Activated CD4-positive, alpha-beta T cell treated with anti-CD3 and anti-CD28 coated beads, Interleukin-2, amount 50 U/mL, for 16 hours (primary cell): Measurements from ENCODE around the gene GAS7.

Experiments used
- DNase-seq: peaks from one replicate; pipeline ENCODE4 v3.0.0-alpha.2; 2020

GAS7 gene

GRCh38 chr17:10198509-10199249, at the start of gene GAS7:
Gene GAS7, minus strand, starts transcription at chr17:10198606.
- peak; percentile 25 for DNase-seq

GRCh38 chr17:10247810-10248209, 49.4 kb upstream of the GAS7 start:
- DNase-seq: no peak

DNA sequence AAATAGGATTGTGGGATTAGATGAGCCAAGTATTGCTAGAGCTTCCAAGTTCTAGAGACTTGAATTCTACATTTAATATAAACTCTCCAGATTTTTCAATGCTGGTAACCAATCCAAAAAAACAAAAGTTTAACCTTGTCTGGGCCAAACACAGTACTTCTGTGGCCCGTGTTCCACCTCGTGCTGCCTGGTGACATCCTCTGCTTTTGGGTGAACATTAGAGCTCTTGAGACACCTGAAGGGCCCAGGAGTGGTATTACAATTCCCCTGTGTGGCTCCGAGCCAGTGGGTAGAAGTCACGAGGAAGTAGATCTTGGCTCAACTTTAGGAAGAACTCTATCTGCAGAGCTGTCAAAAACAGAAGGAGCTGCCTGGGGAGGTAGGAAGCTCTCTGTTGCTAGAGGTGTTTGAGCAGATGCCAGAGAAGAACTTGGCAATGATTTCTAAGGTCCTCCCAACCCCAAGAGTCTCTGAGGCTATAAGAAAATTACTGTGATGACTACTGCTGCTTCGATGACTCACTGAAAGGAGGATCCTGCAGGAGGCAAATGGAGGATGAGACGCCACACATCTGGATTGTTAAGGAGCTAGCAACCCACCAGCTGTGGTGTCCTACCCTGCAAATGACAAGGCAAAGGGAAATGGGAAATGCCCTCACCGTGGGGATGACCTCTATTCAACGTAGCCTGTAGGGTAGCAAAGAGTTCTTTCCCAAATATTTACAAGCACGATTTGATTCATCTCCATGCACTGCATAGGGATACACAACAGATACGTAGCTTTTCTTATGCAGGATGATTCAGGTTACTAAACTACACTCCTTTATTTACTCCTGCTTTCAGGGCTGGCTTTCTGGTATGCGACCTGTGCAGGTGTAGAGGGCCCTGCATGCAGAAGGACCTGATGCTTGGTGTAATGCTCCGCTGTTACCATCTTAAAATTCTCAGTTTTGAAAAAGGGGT, 45.8 kb upstream of the GAS7 start:
- DNase-seq: no peak

DNA sequence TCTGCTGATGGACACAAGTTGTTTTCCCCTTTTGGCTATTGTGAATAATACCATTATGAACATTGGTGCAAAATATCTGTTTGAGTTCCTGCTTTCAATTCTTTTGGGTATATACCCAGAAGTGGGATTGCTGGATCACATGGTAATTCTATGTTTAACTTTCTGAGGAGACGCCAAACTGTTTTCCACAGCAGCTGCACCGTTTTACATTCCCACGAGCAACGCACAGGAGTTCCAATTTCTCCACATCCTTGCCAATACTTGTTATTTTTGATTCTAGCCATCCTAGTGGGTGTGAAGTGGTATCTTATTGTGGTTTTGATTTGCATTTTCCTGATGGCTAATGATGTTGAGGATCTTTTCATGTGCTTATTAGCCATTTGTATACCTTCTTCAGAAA, 43.4 kb upstream of the GAS7 start:
- DNase-seq: no peak

DNA sequence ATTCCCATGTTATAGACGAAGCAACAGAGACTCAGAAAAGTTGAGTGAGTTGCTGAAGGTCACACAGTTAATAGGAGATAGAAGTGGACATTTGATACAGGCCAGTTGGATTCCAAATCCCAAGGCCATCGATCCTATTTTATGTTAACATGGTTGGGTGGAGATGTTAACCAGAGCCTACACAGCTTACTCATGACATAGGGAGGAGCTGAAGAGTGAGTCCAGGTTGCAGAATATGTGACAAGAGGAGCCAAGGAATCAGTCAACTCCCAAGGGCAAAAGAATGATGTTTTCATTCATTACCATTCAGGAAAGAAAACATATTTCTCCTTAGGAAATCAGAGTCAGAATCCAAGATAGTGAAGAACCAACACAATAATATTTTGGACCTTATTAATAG, 40.3 kb upstream of the GAS7 start:
- no peak for DNase-seq

DNA sequence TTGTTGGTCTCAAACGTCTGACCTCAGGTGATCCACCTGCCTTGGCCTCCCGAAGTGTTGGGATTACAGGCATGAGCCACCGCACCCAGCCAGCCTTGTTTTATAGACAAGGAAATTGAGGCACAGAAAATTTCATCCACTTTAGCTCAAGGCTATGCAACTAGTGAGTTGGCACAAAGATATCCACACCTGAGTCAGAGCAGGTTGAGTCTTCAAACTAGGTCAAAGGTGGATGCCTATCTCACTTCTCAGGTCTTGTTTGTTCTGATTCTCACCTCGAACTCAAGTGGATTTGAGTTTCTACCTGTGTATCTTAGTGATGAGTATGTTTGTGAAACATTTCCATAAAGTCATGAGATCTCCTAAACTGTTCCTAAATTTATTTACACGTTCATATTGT, 35.6 kb upstream of the GAS7 start:
- no peak for DNase-seq

DNA sequence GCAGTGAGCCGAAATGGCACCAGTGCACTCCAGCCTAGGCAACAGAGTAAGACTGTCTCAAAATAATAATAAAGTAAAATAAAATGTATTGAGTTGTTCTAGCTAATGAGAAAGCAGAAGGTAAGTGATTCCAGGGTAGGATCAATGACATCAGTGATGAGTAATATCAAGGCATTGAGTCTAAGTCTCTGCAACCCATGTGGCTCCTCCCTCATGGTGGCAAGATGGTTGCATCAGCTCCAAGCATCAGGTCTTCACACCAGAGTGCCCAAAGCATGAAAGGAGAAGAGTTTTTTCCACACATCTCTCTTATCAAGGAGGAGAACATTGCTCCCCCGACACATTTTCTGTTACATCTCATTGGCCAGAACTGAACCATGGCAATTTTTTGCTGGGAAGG, 34.8 kb upstream of the GAS7 start:
- no peak for DNase-seq

DNA sequence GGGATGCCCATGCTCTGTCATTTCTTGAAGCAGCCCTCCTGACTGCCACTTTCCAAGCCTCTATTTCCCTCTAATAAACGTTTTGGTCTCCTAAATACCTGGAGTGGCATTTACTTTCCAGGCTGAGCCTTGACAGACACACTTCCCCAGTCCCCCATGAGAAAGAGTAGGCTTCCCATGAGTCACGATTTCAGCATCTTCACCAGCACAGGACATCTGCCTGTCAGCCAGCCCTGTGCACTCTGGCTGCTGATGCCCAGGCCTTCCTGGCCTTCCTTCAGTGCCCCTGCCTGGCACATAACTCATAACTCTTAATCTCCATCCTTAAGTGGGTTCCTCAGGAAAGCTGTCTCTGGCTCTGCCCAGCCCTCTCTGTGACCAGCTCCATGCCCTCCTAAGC, 30.8 kb upstream of the GAS7 start:
- no peak for DNase-seq

DNA sequence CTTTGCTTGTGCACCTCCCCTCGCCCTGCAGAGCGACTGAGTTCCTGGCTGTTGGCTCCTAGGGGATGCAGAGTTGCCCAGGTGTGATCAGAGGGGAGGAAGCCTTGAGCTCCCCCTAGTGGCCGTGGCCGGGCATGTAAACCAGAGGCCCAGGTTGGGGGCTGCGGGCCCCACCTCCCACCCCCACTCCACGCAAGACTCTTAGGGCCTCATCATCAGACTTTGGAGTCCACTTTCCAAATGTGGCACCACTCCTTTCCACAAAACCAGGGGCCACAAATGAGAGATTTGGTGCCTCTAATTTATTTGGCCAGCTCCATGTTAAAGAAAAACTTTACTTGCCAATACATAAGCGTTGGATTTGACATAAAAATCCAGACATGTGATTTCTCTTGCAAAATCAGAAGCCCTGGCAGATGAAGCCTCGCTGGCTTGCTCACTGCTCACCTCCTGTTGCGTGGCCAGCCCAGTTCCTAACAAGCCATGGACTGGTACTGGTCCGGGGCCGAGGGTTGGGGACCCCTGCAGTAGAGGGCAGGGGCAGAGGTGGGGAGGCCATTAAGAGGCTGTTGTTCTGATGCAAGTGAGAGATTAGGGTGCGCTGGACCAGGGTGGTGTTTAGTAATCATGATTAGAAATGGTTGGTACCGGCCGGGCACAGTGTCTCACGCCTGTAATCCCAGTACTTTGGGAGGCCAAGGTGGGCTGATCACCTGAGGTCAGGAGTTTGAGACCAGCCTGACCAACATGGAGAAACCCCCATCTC, 28.7 kb upstream of the GAS7 start:
- peak; percentile 33 for DNase-seq

DNA sequence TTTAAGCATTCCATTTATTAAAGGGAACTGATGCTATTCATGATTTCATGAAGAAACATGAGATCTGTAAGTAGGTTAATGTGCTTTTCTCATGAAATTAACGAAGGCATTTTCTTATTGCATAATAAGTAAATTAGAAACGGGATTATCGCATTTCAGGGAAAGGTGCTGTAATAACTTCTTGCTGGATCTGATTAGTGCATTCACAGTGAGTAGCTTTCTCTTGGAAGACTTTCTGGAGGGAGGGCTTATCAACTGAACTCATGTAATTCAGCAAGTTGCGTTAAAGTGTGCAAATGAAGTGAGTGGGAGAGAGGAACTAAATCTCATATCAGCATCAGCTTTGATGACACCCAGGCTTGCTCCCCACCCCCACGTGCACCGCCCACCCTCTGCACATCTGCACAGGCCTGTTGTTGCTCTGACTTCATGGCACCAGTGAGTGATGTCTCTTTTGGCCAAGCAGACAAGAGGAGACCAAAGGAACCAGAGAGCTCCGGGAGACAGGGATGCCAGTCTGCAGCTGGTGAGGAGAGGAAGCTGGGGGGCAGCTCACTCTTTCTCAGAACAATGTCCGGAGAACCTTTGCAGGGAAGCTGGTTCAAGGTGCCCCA, 26.3 kb upstream of the GAS7 start:
- DNase-seq: no peak

- no peak for DNase-seq
Measured at GRCh38 chr17:10219193-10219592, 20.8 kb upstream of the GAS7 start.

- no peak for DNase-seq
Measured at GRCh38 chr17:10217916-10218315, 19.5 kb upstream of the GAS7 start.

GRCh38 chr17:10216213-10216938, 18.0 kb upstream of the GAS7 start:
- no peak for DNase-seq

GRCh38 chr17:10215286-10215685, 16.9 kb upstream of the GAS7 start:
- DNase-seq: no peak

- DNase-seq: no peak
Measured at GRCh38 chr17:10211666-10212065, 13.3 kb upstream of the GAS7 start.

DNA sequence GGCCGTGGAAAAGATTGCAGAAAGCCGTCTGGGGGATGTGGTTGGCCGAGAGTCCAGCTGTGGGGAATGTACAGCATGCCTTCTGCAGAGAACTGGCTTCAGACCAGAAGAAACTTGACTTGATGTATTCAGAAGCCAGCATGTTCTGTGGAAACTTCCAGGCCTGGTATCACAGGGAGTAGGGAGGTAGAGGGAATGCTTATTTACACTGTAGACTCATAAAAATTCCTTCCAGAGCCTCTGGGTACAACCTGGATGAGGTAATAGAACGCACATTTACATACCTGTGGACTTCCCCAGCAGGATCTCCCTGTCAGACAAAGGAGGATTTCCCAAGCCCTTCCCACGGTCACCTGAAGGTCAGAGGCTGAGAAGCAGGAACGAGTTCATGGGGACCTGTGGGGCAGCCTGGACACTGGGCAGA, 11.8 kb upstream of the GAS7 start:
- DNase-seq: no peak

DNA sequence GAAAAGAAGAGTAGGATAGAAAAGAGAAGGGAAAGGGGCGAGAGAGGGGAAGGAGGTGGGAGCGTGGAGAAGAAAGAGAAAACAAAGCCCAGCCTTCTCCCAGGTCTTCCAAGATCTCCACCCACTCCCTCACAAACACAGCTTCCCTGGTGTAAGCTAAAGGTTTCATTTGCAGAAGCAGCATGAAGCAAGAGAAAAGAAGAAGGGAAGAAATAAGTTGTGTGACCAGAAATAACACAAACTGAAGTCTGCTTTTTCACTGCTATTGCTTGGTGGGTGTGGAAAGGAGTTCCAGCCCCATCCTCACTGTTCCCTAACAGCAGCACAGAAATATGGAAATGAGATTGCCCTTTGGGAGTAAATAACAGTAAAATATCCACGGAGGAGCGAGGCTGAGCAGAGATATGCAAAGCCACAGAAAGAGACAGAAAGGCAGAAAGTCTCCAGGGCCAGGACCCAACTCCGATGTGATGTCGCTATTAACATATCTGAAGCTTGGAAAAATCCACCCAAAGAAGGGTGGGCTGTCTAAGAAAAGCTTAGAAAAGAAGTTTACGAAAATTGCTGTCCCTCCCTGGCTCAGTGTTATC, 10.3 kb upstream of the GAS7 start:
- DNase-seq: no peak

GRCh38 chr17:10207153-10207552, 8.7 kb upstream of the GAS7 start:
- no peak for DNase-seq

- DNase-seq: no peak
Measured at GRCh38 chr17:10205549-10206185, 7.3 kb upstream of the GAS7 start.

DNA sequence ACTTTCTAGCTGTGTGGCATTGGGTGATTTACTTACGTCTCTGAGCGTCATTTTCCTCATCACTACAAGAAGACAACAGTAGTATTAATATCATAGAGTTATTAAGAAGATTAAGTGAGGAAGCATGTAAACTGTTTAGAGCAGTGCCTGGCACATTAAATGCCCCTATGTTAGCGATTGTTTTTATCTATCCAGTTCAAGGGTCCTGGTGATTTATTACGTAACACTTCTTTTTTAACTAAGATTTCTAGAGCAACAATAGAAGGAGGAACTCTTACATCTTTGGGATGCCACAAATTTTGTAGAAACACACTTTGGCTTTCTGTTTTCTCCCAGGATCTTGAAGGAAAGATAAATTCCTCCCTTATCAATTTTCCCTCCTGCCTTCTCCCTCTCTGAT, 3.3 kb upstream of the GAS7 start:
- DNase-seq: no peak

- DNase-seq: no peak
Measured at GRCh38 chr17:10200645-10201044, 2.2 kb upstream of the GAS7 start.
